PC-3 (cell line): ENCODE measurements around the gene FRMD5.

Experiments
- EZH2 ChIP-seq: fragments of 300-600 bp; sonication (generic); IDR thresholded peaks from one replicate; pipeline ENCODE4 v1.6.1; 2017; ENCODE audit warnings: antibody characterized with exemption, mild to moderate bottlenecking, low read length; ENCODE audit not compliant: unreplicated experiment
- EZH2phosphoT487 ChIP-seq: fragments of 300-600 bp; sonication (generic); IDR thresholded peaks from 2 replicates; pipeline ENCODE4 v1.6.1; 2018; ENCODE audit warnings: mild to moderate bottlenecking, antibody characterized with exemption, low read length, borderline replicate concordance
- TF ChIP-seq, protein P1 (sequence below): fragments of 300-600 bp; sonication (generic); conservative IDR thresholded peaks from 2 replicates; pipeline ENCODE4 v1.5.1; 2017; ENCODE audit warnings: antibody characterized with exemption, low read depth, mild to moderate bottlenecking, low read length

- no peak for TF ChIP-seq EZH2phosphoT487
- TF ChIP-seq EZH2, result no peak
- TF ChIP-seq, protein P1, sequence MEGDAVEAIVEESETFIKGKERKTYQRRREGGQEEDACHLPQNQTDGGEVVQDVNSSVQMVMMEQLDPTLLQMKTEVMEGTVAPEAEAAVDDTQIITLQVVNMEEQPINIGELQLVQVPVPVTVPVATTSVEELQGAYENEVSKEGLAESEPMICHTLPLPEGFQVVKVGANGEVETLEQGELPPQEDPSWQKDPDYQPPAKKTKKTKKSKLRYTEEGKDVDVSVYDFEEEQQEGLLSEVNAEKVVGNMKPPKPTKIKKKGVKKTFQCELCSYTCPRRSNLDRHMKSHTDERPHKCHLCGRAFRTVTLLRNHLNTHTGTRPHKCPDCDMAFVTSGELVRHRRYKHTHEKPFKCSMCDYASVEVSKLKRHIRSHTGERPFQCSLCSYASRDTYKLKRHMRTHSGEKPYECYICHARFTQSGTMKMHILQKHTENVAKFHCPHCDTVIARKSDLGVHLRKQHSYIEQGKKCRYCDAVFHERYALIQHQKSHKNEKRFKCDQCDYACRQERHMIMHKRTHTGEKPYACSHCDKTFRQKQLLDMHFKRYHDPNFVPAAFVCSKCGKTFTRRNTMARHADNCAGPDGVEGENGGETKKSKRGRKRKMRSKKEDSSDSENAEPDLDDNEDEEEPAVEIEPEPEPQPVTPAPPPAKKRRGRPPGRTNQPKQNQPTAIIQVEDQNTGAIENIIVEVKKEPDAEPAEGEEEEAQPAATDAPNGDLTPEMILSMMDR, result no peak
Measured at GRCh38 chr15:43968551-43968950, 226.5 kb downstream of the FRMD5 start.
